Smooth muscle cell of the brain vasculature (primary cell): ENCODE results near the gene AFAP1.
A peak's percentile ranks its signal among the peaks of the same experiment; 100 is the strongest.

ENCODE experiments used
- DNase-seq: peaks from one replicate; pipeline ENCODE4 v3.0.0-alpha.2; 2012; ENCODE audit warnings: low read depth, low spot score

Gene AFAP1

GRCh38 chr4:7867191-7867590 is 72.5 kb downstream of the AFAP1 start:
- no peak for DNase-seq

GRCh38 chr4:7865533-7865932 is 74.1 kb downstream of the AFAP1 start:
- DNase-seq: no peak

- no peak for DNase-seq
Measured at GRCh38 chr4:7864685-7865084, 75.0 kb downstream of the AFAP1 start.

GRCh38 chr4:7863911-7864681 is 75.6 kb downstream of the AFAP1 start:
- no peak for DNase-seq

- DNase-seq: no peak
Measured at GRCh38 chr4:7862561-7863192, 77.0 kb downstream of the AFAP1 start.

GRCh38 chr4:7861440-7861881 is 78.2 kb downstream of the AFAP1 start:
- peak; percentile 51 for DNase-seq

GRCh38 chr4:7860600-7861163 is 79.0 kb downstream of the AFAP1 start:
- DNase-seq: no peak

- no peak for DNase-seq
Measured at GRCh38 chr4:7859326-7859725, 80.3 kb downstream of the AFAP1 start.

- no peak for DNase-seq
Measured at GRCh38 chr4:7858498-7858897, 81.2 kb downstream of the AFAP1 start.

GRCh38 chr4:7857993-7858392 is 81.7 kb downstream of the AFAP1 start:
- DNase-seq: no peak

GRCh38 chr4:7857238-7857701 is 82.4 kb downstream of the AFAP1 start:
- DNase-seq: no peak

- DNase-seq: no peak
Measured at GRCh38 chr4:7855731-7856130, 83.9 kb downstream of the AFAP1 start.

- no peak for DNase-seq
Measured at GRCh38 chr4:7854697-7855370, 84.8 kb downstream of the AFAP1 start.

- no peak for DNase-seq
Measured at GRCh38 chr4:7854216-7854615, 85.4 kb downstream of the AFAP1 start.

- DNase-seq: no peak
Measured at GRCh38 chr4:7853271-7853670, 86.4 kb downstream of the AFAP1 start.

GRCh38 chr4:7852568-7853185 is 87.0 kb downstream of the AFAP1 start:
- no peak for DNase-seq

GRCh38 chr4:7850489-7850888 is 89.2 kb downstream of the AFAP1 start:
- no peak for DNase-seq

- DNase-seq: no peak
Measured at GRCh38 chr4:7847206-7847605, 92.5 kb downstream of the AFAP1 start.

- DNase-seq: no peak
Measured at GRCh38 chr4:7845493-7846128, 94.0 kb downstream of the AFAP1 start.

- no peak for DNase-seq
Measured at GRCh38 chr4:7844594-7844991, 95.1 kb downstream of the AFAP1 start.

GRCh38 chr4:7843831-7844593 is 95.6 kb downstream of the AFAP1 start:
- no peak for DNase-seq
